ENCODE results near the gene PARL. TPM values are rescaled to one million over a fixed set of nuclear protein-coding genes. Genes with fewer than 3 reads are reported as not detected.

PARL gene
- total and polyA plus RNA-seq, 2 of the 8 experiments (the other 6 are each of a cell fraction or from before 2014, with no cell fraction given): 62.7 to 85.0 TPM

GRCh38 chr3:183800243-183800863 is 84.3 kb downstream of the PARL start (continued):
- TF ChIP-seq CHD7 (IDR thresholded peaks at IDR 0.05; ENCODE audit: insufficient replicate concordance, low read length): no peak
- no peak for TF ChIP-seq FOSL1 (IDR thresholded peaks at IDR 0.05; ENCODE audit: insufficient read depth, low read depth, low read length)
- no peak for TF ChIP-seq CREB1 (IDR thresholded peaks at IDR 0.05)
- TF ChIP-seq SAP30 (IDR thresholded peaks at IDR 0.05; ENCODE audit: insufficient read depth, insufficient replicate concordance, low read length): no peak
- TF ChIP-seq SP1 (IDR thresholded peaks at IDR 0.05; ENCODE audit: low read depth, low read length): no peak
- TF ChIP-seq POLR2A (IDR thresholded peaks at IDR 0.05; ENCODE audit: control extremely low read depth in 1 of 2, low read depth in 2 of 2, low read length in 2 of 2): no peak
- TF ChIP-seq SIRT6 (IDR thresholded peaks at IDR 0.05; ENCODE audit: low read length): no peak
- TF ChIP-seq CHD1 (IDR thresholded peaks at IDR 0.05; ENCODE audit: low read depth, low read length): no peak
- no peak for TF ChIP-seq BRCA1 (IDR thresholded peaks at IDR 0.05; ENCODE audit: low read depth, low read length)
- TF ChIP-seq CEBPB (IDR thresholded peaks at IDR 0.05; ENCODE audit: low read depth, low read length): no peak

All from H1 (cell line).